Retina (tissue), 1 donor: Measurements from ENCODE around the gene FGD1.

Source experiments
- DNase-seq: peaks from one replicate; pipeline ENCODE4 v3.0.0-alpha.2; 2016

Gene FGD1

DNA sequence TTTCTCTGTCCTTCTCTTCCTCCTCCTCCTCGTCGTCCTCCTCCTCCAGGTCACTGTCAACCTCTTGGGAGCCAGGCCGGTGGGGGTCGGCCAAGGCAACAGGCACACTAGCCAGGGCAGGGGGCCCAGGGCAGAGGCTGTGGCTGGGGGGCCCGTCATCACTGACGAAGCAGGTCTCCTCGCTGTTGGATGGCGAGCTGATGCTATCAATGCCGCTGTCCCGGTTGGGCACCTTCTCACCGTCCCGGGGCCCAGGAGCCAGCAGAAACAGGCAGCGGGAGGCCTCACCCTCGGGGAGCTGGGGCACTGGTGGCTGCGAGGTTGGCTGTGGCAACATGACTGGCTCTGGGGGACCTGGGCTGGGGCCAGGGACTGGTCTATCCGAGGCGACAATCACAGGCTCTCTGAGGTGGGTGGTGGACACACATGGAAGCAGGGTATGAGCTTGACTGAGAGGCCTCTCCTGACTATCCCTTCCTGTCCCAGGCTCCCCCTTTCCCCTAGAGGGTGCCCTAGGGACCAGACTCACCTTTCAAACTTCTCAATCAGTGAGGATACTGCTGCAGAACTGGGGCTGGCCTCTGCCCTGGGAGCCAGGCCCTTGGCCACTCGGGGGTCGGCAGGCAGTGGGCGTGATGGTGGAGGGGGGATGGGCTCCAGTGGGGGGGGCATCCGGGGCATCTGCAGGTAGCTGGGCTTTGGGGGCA lies 25.8 kb downstream of the FGD1 start:
- DNase-seq = no peak

- DNase-seq = peak; percentile 12
These were observed 43.1 kb downstream of the FGD1 start for GRCh38 chrX:54452920-54453319.

DNA sequence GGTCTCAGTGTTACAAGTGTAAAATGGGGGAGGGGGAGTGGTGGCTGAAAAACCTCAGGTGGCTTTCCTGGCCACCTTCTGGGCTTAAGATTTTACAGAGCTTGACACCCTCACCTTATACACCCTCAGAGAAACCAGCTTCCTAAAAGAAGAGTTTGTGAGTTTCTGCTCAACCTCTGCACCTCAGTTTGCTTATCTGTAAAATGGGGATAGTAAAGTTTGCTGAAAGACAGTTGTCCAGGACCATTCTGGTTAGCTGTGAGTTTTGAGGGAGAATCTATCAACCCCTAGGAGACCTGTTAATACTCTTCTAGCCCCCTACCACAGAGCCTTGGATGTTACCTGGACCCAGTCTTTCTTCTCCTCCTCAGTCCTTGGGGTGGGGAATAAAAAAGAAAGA lies 46.1 kb downstream of the FGD1 start:
- DNase-seq = no peak

- no peak for DNase-seq
These were observed 48.6 kb downstream of the FGD1 start for GRCh38 chrX:54447461-54447860.

DNA sequence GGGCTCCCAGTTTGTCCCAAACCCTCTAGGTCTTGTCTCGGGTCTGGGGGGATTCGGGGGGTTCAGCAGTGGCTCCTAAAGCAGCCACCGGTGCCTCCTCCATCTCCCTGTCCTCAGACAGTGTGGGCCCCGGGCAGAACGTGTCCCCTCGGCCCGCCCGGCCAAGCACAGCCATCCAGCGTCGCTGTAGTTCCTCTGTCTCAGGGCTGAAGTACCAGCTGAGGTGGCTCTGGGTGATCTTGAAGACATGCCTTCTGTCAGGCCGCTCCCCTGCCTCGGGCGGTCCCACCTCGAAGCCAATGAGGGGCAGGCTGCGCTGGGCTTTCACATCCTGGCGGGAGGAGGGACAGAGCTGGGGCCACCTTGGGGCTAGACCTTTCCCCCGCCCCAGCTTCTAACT lies 50.0 kb downstream of the FGD1 start:
- DNase-seq = no peak

- no peak for DNase-seq
These were observed 51.3 kb downstream of the FGD1 start for GRCh38 chrX:54444752-54445151.

- DNase-seq = no peak
These were observed 53.2 kb downstream of the FGD1 start for GRCh38 chrX:54442790-54443189.

- DNase-seq = peak; percentile 87
These were observed 55.8 kb downstream of the FGD1 start, which contains the start of gene TSR2 for GRCh38 chrX:54439960-54440871. TSR2 (plus strand) TSS chrX:54440404; CDS start chrX:54440422, 18 bp downstream.

DNA sequence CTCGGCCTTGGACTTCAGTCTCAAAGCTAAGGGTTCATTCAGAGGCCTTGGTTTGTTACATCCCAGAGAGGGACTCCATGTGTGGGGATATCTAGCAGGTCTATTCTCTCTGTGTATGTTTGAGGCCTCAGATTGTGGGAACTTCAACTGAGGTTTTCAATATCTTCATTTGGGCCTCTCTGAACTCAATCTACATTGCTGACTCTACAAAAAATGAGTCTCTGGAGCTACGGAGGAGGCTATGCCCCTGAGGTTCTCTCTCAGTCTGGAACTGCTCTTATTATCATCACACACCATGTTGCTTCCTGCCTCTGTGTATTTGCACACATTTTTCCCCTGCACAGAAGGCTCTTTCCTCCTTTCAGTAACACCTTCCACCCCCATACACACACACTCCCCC lies 60.9 kb downstream of the FGD1 start:
- DNase-seq = no peak

- DNase-seq = no peak
These were observed 65.5 kb downstream of the FGD1 start for GRCh38 chrX:54430519-54430918.

DNA sequence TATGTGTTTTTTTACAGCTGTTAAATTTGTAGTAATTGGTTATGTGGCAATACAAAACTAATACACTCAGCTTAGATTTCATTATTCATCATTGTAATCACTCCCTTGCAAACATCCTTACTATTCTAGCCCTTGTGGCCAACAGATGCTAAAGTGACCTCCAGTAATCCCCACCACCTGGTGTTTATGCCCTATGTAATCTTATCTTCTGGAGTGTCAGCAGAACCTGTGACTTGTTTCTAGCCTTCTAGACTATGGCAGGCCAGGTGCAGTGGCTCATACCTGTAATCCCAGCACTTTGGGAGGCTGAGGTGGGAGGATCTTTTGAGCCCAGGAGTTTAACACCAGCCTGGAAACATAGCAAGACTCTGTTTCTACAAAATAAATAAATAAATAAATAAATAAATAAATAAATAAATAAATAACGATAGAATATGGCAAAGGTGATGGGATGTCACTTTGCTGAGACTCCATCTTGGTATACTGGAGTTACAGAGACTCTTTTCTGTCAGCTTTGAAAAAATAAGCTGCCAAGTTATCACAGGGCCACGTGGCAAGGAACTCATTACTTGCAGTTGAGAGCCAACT lies 68.1 kb downstream of the FGD1 start:
- no peak for DNase-seq

DNA sequence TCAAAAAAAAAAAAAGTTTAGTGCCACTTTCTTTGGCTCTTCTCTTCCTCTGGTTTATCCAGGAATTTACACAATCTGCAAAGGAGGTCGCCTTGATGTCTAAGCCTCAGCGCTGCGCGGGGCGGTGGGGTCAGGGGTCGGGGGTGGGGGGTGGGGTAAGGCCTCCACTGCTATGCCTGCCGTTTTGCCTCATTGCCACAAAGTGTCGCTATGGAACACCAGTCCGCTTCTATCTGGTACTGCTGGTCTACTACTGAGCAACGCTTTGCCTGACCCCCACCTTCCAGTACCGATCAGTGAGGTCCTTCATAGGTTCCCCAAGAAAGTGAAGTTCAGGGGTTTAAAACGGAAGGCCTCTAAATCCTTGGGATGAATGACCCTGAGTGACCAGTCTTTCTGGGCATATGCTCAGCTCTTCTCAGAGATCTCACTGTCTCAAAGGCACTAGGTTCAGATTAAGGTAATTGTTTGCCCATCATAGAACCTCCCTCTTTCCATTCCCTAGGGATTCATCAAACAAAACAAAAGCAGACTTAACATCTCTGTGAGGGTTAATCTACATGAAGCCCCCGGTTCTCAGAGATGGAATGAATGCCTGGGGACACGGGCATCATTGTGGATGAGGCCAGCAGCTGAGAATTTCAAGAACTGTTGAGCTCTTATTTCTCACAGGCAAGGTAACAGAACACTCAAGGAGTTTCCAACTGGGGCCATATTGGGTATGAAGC lies 72.7 kb downstream of the FGD1 start:
- no peak for DNase-seq

DNA sequence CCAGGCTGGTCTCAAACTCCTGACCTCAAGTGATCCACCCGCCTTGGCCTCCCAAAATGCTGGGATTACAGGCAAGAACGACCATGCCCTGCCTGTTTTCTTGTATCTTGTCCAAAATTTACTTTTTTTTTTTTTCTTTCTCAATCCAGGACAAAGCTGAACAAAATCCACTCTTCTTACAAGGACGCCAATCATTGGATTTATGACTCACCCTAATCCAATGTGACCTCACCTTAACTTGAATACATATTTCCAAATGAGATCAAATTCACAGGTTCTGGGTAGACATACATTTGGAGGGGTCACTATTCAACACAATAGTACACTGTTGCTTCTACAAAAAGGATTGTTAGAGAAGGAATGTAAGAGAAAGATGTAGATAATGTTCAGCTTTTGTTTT lies 73.9 kb downstream of the FGD1 start:
- no peak for DNase-seq

- peak; percentile 4 for DNase-seq
These were observed 76.3 kb downstream of the FGD1 start for GRCh38 chrX:54419559-54420302.

GRCh38 chrX:54416965-54417364 lies 79.1 kb downstream of the FGD1 start:
- DNase-seq = no peak

DNA sequence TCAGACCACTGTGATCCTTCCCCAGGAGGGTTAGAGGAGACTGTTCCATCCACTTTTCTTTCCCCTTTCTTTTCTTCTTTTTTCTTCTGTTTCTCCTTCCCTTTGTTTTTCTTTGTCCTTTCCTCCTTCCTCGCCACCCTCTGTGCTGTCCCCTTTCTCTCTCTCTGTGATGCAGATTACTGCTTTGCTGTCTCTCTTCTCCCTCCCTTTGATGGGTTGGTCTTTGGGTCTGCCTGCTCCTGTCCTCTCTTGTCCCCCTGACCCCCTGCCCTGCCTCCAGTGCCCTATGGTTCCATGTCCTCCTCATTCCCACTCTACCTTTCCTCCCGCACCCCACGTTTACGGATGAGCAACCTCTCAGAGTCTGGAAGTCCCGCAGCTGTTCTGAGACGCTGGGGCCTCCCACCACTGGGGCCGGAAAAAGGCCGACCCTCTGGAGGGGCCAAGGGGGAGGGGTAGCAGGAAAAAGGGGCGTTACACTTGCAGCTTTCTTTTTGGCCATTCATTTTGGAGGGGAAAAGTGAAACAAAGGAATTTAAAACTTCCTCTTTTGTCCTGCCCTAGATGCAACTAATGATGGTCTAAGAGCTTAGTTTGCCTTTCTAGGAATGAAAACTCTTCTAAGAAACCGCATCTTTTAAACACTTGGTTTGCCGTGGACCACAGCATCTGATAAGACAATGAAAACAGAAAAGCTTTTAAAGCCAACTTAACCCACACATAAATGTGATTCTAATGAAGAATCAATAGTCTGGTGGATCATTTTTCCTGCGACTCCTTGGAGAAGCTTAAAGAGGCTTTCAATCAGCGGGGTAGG lies 80.3 kb downstream of the FGD1 start:
- peak; percentile 25 for DNase-seq

- DNase-seq = no peak
These were observed 82.3 kb downstream of the FGD1 start for GRCh38 chrX:54413753-54414152.

DNA sequence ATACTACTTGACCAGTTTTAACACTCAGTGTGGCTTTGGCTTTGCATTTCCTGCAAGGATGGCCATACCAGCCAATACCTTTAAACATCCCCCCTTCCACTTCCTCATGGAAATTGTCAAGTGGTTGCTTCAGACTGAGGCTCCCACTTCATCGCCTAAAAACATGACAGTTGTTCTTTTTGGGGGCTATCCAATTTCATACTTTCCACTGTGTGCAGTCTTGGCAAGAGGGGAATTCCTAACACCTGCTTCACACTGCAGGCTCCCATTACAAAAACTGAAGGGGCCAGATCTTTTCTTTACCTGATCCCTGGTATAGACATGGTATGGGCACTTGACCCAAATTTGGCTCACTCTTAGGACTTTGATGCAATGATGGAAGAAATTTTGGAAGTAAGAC lies 84.3 kb downstream of the FGD1 start:
- no peak for DNase-seq

- DNase-seq = no peak
These were observed 88.8 kb downstream of the FGD1 start for GRCh38 chrX:54407266-54407665.

- DNase-seq = no peak
These were observed 98.9 kb downstream of the FGD1 start for GRCh38 chrX:54397113-54397512.
